Measurements from ENCODE around the gene DDX23. TPM values are rescaled to one million over a fixed set of nuclear protein-coding genes. Genes with fewer than 3 reads are reported as not detected.
A peak's percentile ranks its signal among the peaks of the same experiment; 100 is the strongest.
"Not testable (repeated sequence)": the region's sequence is repeated elsewhere in the genome, so short reads cannot be mapped to it uniquely, and the experiment has no call there.

The DDX23 gene
- total RNA-seq, 1 donor from 2014 or later, result 68.7 TPM

- FAIRE-seq, result peak; percentile 99
- Histone ChIP-seq H3K4me3 (ENCODE audit: low read depth, low read length) (no peak overlapping the region), H3K27me3 (ENCODE audit: control insufficient read depth, insufficient read depth, low read length) (no peaks in the 10 kb centered on the region), H3K36me3 (ENCODE audit: control insufficient read depth, insufficient read depth, low read length) (peaks cover 4% of the 10 kb centered on the region)
- peak; percentile 83 for DNase-seq (ENCODE audit: low read depth)
- TF ChIP-seq CTCF (IDR thresholded peaks at IDR 0.05; ENCODE audit: insufficient read depth, low read length, severe bottlenecking), result no peak
These were observed 9.1 kb upstream of the DDX23 start for GRCh38 chr12:48861111-48861510.

GRCh38 chr12:48860236-48860635 is 8.3 kb upstream of the DDX23 start:
- FAIRE-seq; DNase-seq (ENCODE audit: low read depth): not testable (repeated sequence)

GRCh38 chr12:48859607-48860006 is 7.6 kb upstream of the DDX23 start:
- DNase-seq (ENCODE audit: low read depth) (no peak), FAIRE-seq (no peak)
- H3K27me3 ChIP-seq (ENCODE audit: control insufficient read depth, insufficient read depth, low read length), result no peaks in the 10 kb centered on the region
- H3K36me3 ChIP-seq (ENCODE audit: control insufficient read depth, insufficient read depth, low read length), result peaks cover 4% of the 10 kb centered on the region
- TF ChIP-seq CTCF (IDR thresholded peaks at IDR 0.05; ENCODE audit: insufficient read depth, low read length, severe bottlenecking), result no peak
- H3K4me3 ChIP-seq (ENCODE audit: low read depth, low read length), result no peak overlapping the region

More at GRCh38 chr12:48860236-48860635, 8.3 kb upstream of the DDX23 start:
- H3K36me3 ChIP-seq (ENCODE audit: control insufficient read depth, insufficient read depth, low read length); H3K27me3 ChIP-seq (ENCODE audit: control insufficient read depth, insufficient read depth, low read length); H3K4me3 ChIP-seq (ENCODE audit: low read depth, low read length): not testable (repeated sequence)

GRCh38 chr12:48858043-48858442 is 6.1 kb upstream of the DDX23 start:
- Histone ChIP-seq H3K36me3 (ENCODE audit: control insufficient read depth, insufficient read depth, low read length) (peaks cover 4% of the 10 kb centered on the region), H3K4me3 (ENCODE audit: low read depth, low read length) (no peak overlapping the region), H3K27me3 (ENCODE audit: control insufficient read depth, insufficient read depth, low read length) (no peaks in the 10 kb centered on the region)
- no peak for TF ChIP-seq CTCF (IDR thresholded peaks at IDR 0.05; ENCODE audit: insufficient read depth, low read length, severe bottlenecking)
- DNase-seq (ENCODE audit: low read depth) (no peak), FAIRE-seq (no peak)

- no peak for FAIRE-seq
- no peak for DNase-seq (ENCODE audit: low read depth)
- TF ChIP-seq CTCF (IDR thresholded peaks at IDR 0.05; ENCODE audit: insufficient read depth, low read length, severe bottlenecking), result no peak
- Histone ChIP-seq H3K27me3 (ENCODE audit: control insufficient read depth, insufficient read depth, low read length) (no peaks in the 10 kb centered on the region), H3K4me3 (ENCODE audit: low read depth, low read length) (no peak overlapping the region), H3K36me3 (ENCODE audit: control insufficient read depth, insufficient read depth, low read length) (peaks cover 4% of the 10 kb centered on the region)
These were observed 5.5 kb upstream of the DDX23 start for GRCh38 chr12:48857278-48857994.

DNA sequence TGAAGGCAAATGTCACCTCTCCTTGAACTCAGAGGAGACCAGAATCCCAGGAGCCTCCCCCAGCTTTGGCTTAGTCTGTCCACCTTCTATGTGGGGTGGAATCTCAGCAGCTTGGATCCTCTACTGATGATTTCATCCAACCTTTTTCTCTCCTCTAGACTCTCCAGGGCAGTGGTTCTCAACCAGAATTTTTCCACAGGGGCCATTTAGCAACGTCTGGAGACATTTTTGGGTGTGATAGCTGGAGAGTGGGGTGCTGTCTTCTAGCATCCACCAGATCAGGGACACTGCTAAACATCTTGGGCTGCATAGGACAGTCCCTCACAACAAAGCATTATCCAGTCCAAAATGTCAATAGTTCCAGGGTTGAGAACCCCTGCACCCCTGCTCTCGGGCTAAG is 4.4 kb upstream of the DDX23 start:
- DNase-seq (ENCODE audit: low read depth) (no peak), FAIRE-seq (no peak)
- no peak overlapping the region for H3K4me3 ChIP-seq (ENCODE audit: low read depth, low read length)
- TF ChIP-seq CTCF (IDR thresholded peaks at IDR 0.05; ENCODE audit: insufficient read depth, low read length, severe bottlenecking), result no peak
- peaks cover 4% of the 10 kb centered on the region for H3K36me3 ChIP-seq (ENCODE audit: control insufficient read depth, insufficient read depth, low read length)
- H3K27me3 ChIP-seq (ENCODE audit: control insufficient read depth, insufficient read depth, low read length), result no peaks in the 10 kb centered on the region

GRCh38 chr12:48854932-48855331 is 3.0 kb upstream of the DDX23 start:
- not testable (repeated sequence) for H3K4me3 ChIP-seq (ENCODE audit: low read depth, low read length); H3K27me3 ChIP-seq (ENCODE audit: control insufficient read depth, insufficient read depth, low read length); H3K36me3 ChIP-seq (ENCODE audit: control insufficient read depth, insufficient read depth, low read length); DNase-seq (ENCODE audit: low read depth); FAIRE-seq
